Measurements from ENCODE around the gene TWF1. TPM values are rescaled to one million over a fixed set of nuclear protein-coding genes. Genes with fewer than 3 reads are reported as not detected.

TWF1 gene
- total and polyA plus RNA-seq, 2 donors (not counting 3 experiments of a cell fraction or from before 2014, with no cell fraction given): 23.8 to 75.5 TPM

GRCh38 chr12:43852744-43853143 lies 46.6 kb upstream of the TWF1 start:
- H3K4me1 ChIP-seq (ENCODE audit: control insufficient read depth, extremely low read depth, insufficient read depth, low read length): no peaks in the 10 kb centered on the region
- H3K4me2 ChIP-seq (ENCODE audit: insufficient read depth, low read length): no peak overlapping the region
- H3K27me3 ChIP-seq (ENCODE audit: control insufficient read depth in 2 of 2, insufficient read depth in 2 of 2, low read length in 2 of 2): no peaks in the 10 kb centered on the region
- H3K36me3 ChIP-seq (ENCODE audit: control insufficient read depth in 2 of 2, extremely low read depth in 1 of 2, insufficient read depth in 2 of 2, low read length in 2 of 2): no peaks in the 10 kb centered on the region
- ChIA-PET POLR2A (no interaction called here), CTCF (interaction anchor here (0.6 to 1.4 kb wide), 2 partner anchors 10 to 19 kb away, joined by 3 to 4 read pairs; no protein-coding TSS in a partner anchor)
- no peak overlapping the region for H3K9ac ChIP-seq (replicated peaks; ENCODE audit: extremely low read depth, insufficient read depth, low read length)
- no peak for DNase-seq (ENCODE audit: low read depth, low spot score)
- dilution Hi-C loops (cut with MboI; ENCODE audit: extremely low pct_ligation_motif_present, low sequenced_read_pairs): no loop called here
- no peak overlapping the region for H3K4me3 ChIP-seq (replicated peaks in 1 of 3; ENCODE audit: insufficient read depth in 1 of 3, low read depth in 1 of 3, low read length in 3 of 3)
- no peaks in the 10 kb centered on the region for H3K79me2 ChIP-seq (ENCODE audit: control insufficient read depth, insufficient read depth, low read length)
- H2AFZ ChIP-seq (ENCODE audit: low read depth, low read length): no peak overlapping the region
- no peak overlapping the region for H3K27ac ChIP-seq (ENCODE audit: insufficient read depth, low read depth, low read length)
- no peaks in the 10 kb centered on the region for H4K20me1 ChIP-seq (replicated peaks; ENCODE audit: control insufficient read depth, extremely low read depth, insufficient read depth, low read length)
- intact Hi-C loops (cut with micrococcal nuclease): no loop called here
- TF ChIP-seq EZH2 (IDR thresholded peaks at IDR 0.05; ENCODE audit: borderline replicate concordance, low read depth, low read length, severe bottlenecking) (no peak), POLR2A (IDR thresholded peaks at IDR 0.05; ENCODE audit: low read depth, low read length) (no peak), JUN (IDR thresholded peaks at IDR 0.05; ENCODE audit: borderline replicate concordance, insufficient read depth, insufficient read length, low read depth) (no peak), MYC (IDR thresholded peaks at IDR 0.05; ENCODE audit: low read depth, low read length) (no peak), MAX (IDR thresholded peaks at IDR 0.05; ENCODE audit: insufficient read depth, insufficient read length) (no peak), FOS (IDR thresholded peaks at IDR 0.05; ENCODE audit: borderline replicate concordance, insufficient read depth, low read length) (no peak), CTCF (IDR thresholded peaks at IDR 0.05; ENCODE audit: extremely low read depth in 1 of 2, insufficient read depth in 1 of 2, low read depth in 1 of 2, low read length in 2 of 2) (no peak), GATA2 (IDR thresholded peaks at IDR 0.05; ENCODE audit: insufficient read depth, insufficient read length, low read depth, low read length) (no peak), POLR2AphosphoS5 (IDR thresholded peaks at IDR 0.05; ENCODE audit: insufficient read depth, low read depth, low read length) (no peak)
- no peaks in the 10 kb centered on the region for H3K9me1 ChIP-seq (replicated peaks; ENCODE audit: control insufficient read depth, extremely low read depth, insufficient read depth, low read length)
- no peak for FAIRE-seq
- H3K9me3 ChIP-seq (replicated peaks; ENCODE audit: control insufficient read depth, insufficient read depth, low read length): no peaks in the 10 kb centered on the region
- no TSS peak for BruUV-seq (replicated peaks)

Data from endothelial cell of umbilical vein (primary cell).